Dedifferentiated amniotic fluid mesenchymal stem cell (primary cell): ENCODE results near the gene ELP4.
"Not testable (repeated sequence)": the region's sequence is repeated elsewhere in the genome, so short reads cannot be mapped to it uniquely, and the experiment has no call there.

ENCODE experiments used
- DNase-seq: peaks from one replicate; pipeline ENCODE4 v3.0.0-alpha.2; 2016; ENCODE audit errors: extremely low spot score

The ELP4 gene

GRCh38 chr11:31555938-31556337, 46.4 kb downstream of the ELP4 start:
- no peak for DNase-seq

- DNase-seq, result no peak
These were observed 48.4 kb downstream of the ELP4 start for GRCh38 chr11:31558001-31558400.

- no peak for DNase-seq
These were observed 51.4 kb downstream of the ELP4 start for GRCh38 chr11:31560842-31561476.

GRCh38 chr11:31564517-31564916, 55.0 kb downstream of the ELP4 start:
- DNase-seq, result not testable (repeated sequence)

- not testable (repeated sequence) for DNase-seq
These were observed 64.6 kb downstream of the ELP4 start for GRCh38 chr11:31574133-31574532.

GRCh38 chr11:31575764-31576163, 66.2 kb downstream of the ELP4 start:
- not testable (repeated sequence) for DNase-seq

- not testable (repeated sequence) for DNase-seq
These were observed 69.8 kb downstream of the ELP4 start for GRCh38 chr11:31579412-31579811.

- DNase-seq, result no peak
These were observed 73.1 kb downstream of the ELP4 start for GRCh38 chr11:31582697-31583096.

- DNase-seq, result no peak
These were observed 88.9 kb downstream of the ELP4 start for GRCh38 chr11:31598454-31598853.

- DNase-seq, result no peak
These were observed 92.2 kb downstream of the ELP4 start for GRCh38 chr11:31601635-31602282.

GRCh38 chr11:31606893-31607292, 97.3 kb downstream of the ELP4 start:
- DNase-seq, result no peak

- DNase-seq, result no peak
These were observed 98.3 kb downstream of the ELP4 start for GRCh38 chr11:31607914-31608313.

- no peak for DNase-seq
These were observed 99.4 kb downstream of the ELP4 start for GRCh38 chr11:31608995-31609394.

- no peak for DNase-seq
These were observed 101.0 kb downstream of the ELP4 start for GRCh38 chr11:31610544-31610943.

- no peak for DNase-seq
These were observed 107.7 kb downstream of the ELP4 start for GRCh38 chr11:31617246-31617645.

GRCh38 chr11:31619980-31620379, 110.4 kb downstream of the ELP4 start:
- no peak for DNase-seq

GRCh38 chr11:31620434-31620833, 110.9 kb downstream of the ELP4 start:
- no peak for DNase-seq

- no peak for DNase-seq
These were observed 116.3 kb downstream of the ELP4 start for GRCh38 chr11:31625868-31626267.

GRCh38 chr11:31628111-31628510, 118.5 kb downstream of the ELP4 start:
- DNase-seq, result no peak

- no peak for DNase-seq
These were observed 127.4 kb downstream of the ELP4 start for GRCh38 chr11:31636983-31637382.

GRCh38 chr11:31640611-31641010, 131.0 kb downstream of the ELP4 start:
- DNase-seq, result no peak

GRCh38 chr11:31641477-31642062, 132.0 kb downstream of the ELP4 start:
- DNase-seq, result no peak

- DNase-seq, result no peak
These were observed 134.3 kb downstream of the ELP4 start for GRCh38 chr11:31643857-31644256.
